Measurements from ENCODE around the gene ULK1. TPM values are rescaled to one million over a fixed set of nuclear protein-coding genes. Genes with fewer than 3 reads are reported as not detected.

The ULK1 gene
- total and polyA plus RNA-seq, 8 donors: 23.3 to 106 (median 54.2) TPM

- no peaks in the 10 kb centered on the region for H3K9me3 ChIP-seq
- no peaks in the 10 kb centered on the region for H3K4me1 ChIP-seq
- intact Hi-C loops (cut with DNase I): loop anchor here in 1 of 3 donors (10.0 kb wide), 1 partner anchor 151 kb away; no protein-coding TSS in a partner anchor
- no peak for FAIRE-seq
- no peak for TF ChIP-seq CTCF (IDR thresholded peaks at IDR 0.05)
- no peaks in the 10 kb centered on the region for H3K36me3 ChIP-seq
- 57 to 65% methylated on average over 35 of the region's 35 CpGs for WGBS, 2 donors
- no peaks in the 10 kb centered on the region for H3K27me3 ChIP-seq
- no peak for ATAC-seq
- H3K27ac ChIP-seq: no peak overlapping the region
- no peak overlapping the region for H3K4me3 ChIP-seq
- peak in 2 of 6 donors; percentile 35 to 46 for DNase-seq
Observed at GRCh38 chr12:131853832-131854797, 40.3 kb upstream of the ULK1 start.

- intact Hi-C loops (cut with DNase I): loop anchor here in 1 of 3 donors (10.0 kb wide), 1 partner anchor 150 kb away; no protein-coding TSS in a partner anchor
Observed at GRCh38 chr12:131854861-131855476, 39.5 kb upstream of the ULK1 start.

GRCh38 chr12:131855521-131856142 is 38.8 kb upstream of the ULK1 start:
- TF ChIP-seq CTCF (IDR thresholded peaks at IDR 0.05): no peak
- intact Hi-C loops (cut with DNase I): loop anchor here in 1 of 3 donors (10.0 kb wide), 1 partner anchor 149 kb away; no protein-coding TSS in a partner anchor
- no peak for FAIRE-seq
- DNase-seq: peak in 2 of 6 donors; percentile 46 to 56
- H3K36me3 ChIP-seq: no peaks in the 10 kb centered on the region
- no peaks in the 10 kb centered on the region for H3K27me3 ChIP-seq
- WGBS, 2 donors: 30 to 41% methylated on average over 30 of the region's 30 CpGs
- H3K27ac ChIP-seq: no peak overlapping the region
- no peak overlapping the region for H3K4me3 ChIP-seq
- no peaks in the 10 kb centered on the region for H3K9me3 ChIP-seq
- ATAC-seq: no peak
- H3K4me1 ChIP-seq: no peaks in the 10 kb centered on the region

More at GRCh38 chr12:131854861-131855476, 39.5 kb upstream of the ULK1 start:
- Histone ChIP-seq H3K36me3 (no peaks in the 10 kb centered on the region), H3K9me3 (no peaks in the 10 kb centered on the region), H3K4me1 (no peaks in the 10 kb centered on the region), H3K27me3 (no peaks in the 10 kb centered on the region), H3K27ac (no peak overlapping the region), H3K4me3 (no peak overlapping the region)
- no peak for TF ChIP-seq CTCF (IDR thresholded peaks at IDR 0.05)
- DNase-seq: no peak
- no peak for FAIRE-seq
- WGBS, 2 donors: 68 to 74% methylated on average over 16 of the region's 16 CpGs
- no peak for ATAC-seq

GRCh38 chr12:131856366-131857097 is 37.9 kb upstream of the ULK1 start:
- Histone ChIP-seq H3K4me1 (no peaks in the 10 kb centered on the region), H3K9me3 (no peaks in the 10 kb centered on the region), H3K27me3 (no peaks in the 10 kb centered on the region), H3K27ac (no peak overlapping the region), H3K4me3 (no peak overlapping the region), H3K36me3 (no peaks in the 10 kb centered on the region)
- intact Hi-C loops (cut with DNase I): loop anchor here in 1 of 3 donors (10.0 kb wide), 1 partner anchor 148 kb away; no protein-coding TSS in a partner anchor
- DNase-seq (no peak), FAIRE-seq (no peak), ATAC-seq (no peak)
- no peak for TF ChIP-seq CTCF (IDR thresholded peaks at IDR 0.05)
- WGBS, 2 donors: 84 to 88% methylated on average over 10 of the region's 10 CpGs

All from pancreas (tissue), 10 donors.